Type B pancreatic cell (in vitro differentiated cells): Measurements from ENCODE around the gene SLC26A8. TPM values are rescaled to one million over a fixed set of nuclear protein-coding genes. Genes with fewer than 3 reads are reported as not detected.

Experiments used
- DNase-seq: peaks from one replicate; pipeline ENCODE4 v3.0.0; 2021; ENCODE audit warnings: mixed read lengths; ENCODE audit not compliant: unreplicated experiment; ENCODE audit errors: extremely low spot score
- H3K27ac Mint-ChIP-seq: 2 replicates; pipeline ENCODE4 v1.8.0; 2021; ENCODE audit warnings: mild to moderate bottlenecking, mixed read lengths
- H3K27me3 Mint-ChIP-seq: 2 replicates; pipeline ENCODE4 v1.8.0; 2021; ENCODE audit warnings: mixed read lengths
- H3K36me3 Mint-ChIP-seq: 2 replicates; pipeline ENCODE4 v1.8.0; 2021; ENCODE audit warnings: mixed read lengths
- H3K4me1 Mint-ChIP-seq: one replicate; pipeline ENCODE4 v1.8.0; 2021; ENCODE audit warnings: mixed read lengths; ENCODE audit not compliant: unreplicated experiment
- H3K4me3 Mint-ChIP-seq: 2 replicates; pipeline ENCODE4 v1.8.0; 2021; ENCODE audit warnings: mild to moderate bottlenecking, mixed read lengths
- H3K9me3 Mint-ChIP-seq: 2 replicates; pipeline ENCODE4 v1.8.0; 2021; ENCODE audit warnings: mixed read lengths
- total RNA-seq: library from RNA; stranded (reverse); gene quantifications from 2 replicates; pipeline ENCODE4 v1.2.1, GENCODE V29; 2021; ENCODE audit warnings: low replicate concordance
- TF ChIP-seq, protein P1 (sequence below): fragments of 200-600 bp; sonication (generic); conservative IDR thresholded peaks from 2 replicates; pipeline ENCODE4 v1.5.0; 2021; ENCODE audit warnings: antibody characterized with exemption, mild to moderate bottlenecking

SLC26A8 gene
- total RNA-seq, 1 donor from 2014 or later, result not detected

DNA sequence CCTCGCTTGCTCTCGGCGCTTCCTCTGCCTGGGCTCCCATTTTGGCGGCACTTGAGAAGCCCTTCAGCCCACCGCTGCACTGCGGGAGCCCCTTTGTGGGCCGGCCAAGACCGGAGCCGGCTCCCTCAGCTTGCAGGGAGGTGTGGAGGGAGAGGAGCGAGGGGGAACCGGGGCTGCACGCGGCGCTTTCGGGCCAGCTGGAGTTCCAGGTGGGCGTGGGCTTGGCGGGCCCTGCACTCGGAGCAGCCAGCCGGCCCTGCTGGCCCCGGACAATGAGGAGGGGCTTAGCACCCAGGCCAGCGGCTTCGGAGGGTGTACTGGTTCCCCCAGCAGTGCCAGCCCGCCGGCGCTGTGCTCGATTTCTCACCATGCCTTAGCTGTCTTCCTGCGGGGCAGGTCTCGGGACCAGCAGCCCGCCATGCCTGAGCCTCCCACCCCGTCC lies 93.3 kb downstream of the SLC26A8 start:
- Mint-ChIP-seq H3K4me1 (peaks cover 5% of the 10 kb centered on the region), H3K27me3 (peaks cover 7% of the 10 kb centered on the region), H3K9me3 (no peaks in the 10 kb centered on the region), H3K36me3 (no peaks in the 10 kb centered on the region), H3K4me3 (peak overlapping the region; percentile 49), H3K27ac (no peak overlapping the region)
- TF ChIP-seq, protein P1, sequence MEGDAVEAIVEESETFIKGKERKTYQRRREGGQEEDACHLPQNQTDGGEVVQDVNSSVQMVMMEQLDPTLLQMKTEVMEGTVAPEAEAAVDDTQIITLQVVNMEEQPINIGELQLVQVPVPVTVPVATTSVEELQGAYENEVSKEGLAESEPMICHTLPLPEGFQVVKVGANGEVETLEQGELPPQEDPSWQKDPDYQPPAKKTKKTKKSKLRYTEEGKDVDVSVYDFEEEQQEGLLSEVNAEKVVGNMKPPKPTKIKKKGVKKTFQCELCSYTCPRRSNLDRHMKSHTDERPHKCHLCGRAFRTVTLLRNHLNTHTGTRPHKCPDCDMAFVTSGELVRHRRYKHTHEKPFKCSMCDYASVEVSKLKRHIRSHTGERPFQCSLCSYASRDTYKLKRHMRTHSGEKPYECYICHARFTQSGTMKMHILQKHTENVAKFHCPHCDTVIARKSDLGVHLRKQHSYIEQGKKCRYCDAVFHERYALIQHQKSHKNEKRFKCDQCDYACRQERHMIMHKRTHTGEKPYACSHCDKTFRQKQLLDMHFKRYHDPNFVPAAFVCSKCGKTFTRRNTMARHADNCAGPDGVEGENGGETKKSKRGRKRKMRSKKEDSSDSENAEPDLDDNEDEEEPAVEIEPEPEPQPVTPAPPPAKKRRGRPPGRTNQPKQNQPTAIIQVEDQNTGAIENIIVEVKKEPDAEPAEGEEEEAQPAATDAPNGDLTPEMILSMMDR, result no peak
- no peak for DNase-seq

DNA sequence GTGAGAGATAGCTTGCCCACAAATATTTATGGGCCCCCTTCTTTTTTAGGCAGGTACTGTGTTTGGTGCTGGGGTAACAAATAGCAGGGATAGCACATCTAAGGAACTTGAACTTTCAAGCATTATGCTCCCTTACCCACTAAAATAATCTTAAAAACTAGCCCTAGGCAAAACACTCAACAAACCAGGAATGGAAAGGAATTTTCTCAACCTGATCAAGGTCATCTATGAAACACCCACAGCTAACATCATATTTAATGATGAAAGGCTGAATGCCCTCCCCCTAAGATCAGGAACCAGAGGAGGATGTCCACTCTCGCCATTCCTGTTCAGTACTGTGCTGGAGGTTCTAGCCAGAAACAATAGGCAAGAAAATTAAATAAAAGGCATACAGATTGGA lies 94.8 kb downstream of the SLC26A8 start:
- DNase-seq, result no peak
- H3K4me3 Mint-ChIP-seq, result no peak overlapping the region
- no peak overlapping the region for H3K27ac Mint-ChIP-seq
- H3K36me3 Mint-ChIP-seq, result no peaks in the 10 kb centered on the region
- H3K27me3 Mint-ChIP-seq, result peaks cover 7% of the 10 kb centered on the region
- TF ChIP-seq, protein P1, result no peak
- no peaks in the 10 kb centered on the region for H3K9me3 Mint-ChIP-seq
- H3K4me1 Mint-ChIP-seq, result peaks cover 5% of the 10 kb centered on the region

GRCh38 chr6:35926509-35927215 lies 97.8 kb downstream of the SLC26A8 start:
- DNase-seq, result no peak
- Mint-ChIP-seq H3K9me3 (no peaks in the 10 kb centered on the region), H3K27ac (peak overlapping the region; percentile 73)

GRCh38 chr6:35925961-35926360 lies 98.5 kb downstream of the SLC26A8 start:
- DNase-seq, result no peak
- H3K9me3 Mint-ChIP-seq, result no peaks in the 10 kb centered on the region
- H3K36me3 Mint-ChIP-seq, result no peaks in the 10 kb centered on the region
- peak overlapping the region; percentile 73 for H3K27ac Mint-ChIP-seq
- H3K4me1 Mint-ChIP-seq, result peaks cover 8% of the 10 kb centered on the region
- H3K27me3 Mint-ChIP-seq, result peaks cover 6% of the 10 kb centered on the region
- TF ChIP-seq, protein P1, result no peak
- H3K4me3 Mint-ChIP-seq, result no peak overlapping the region

More at GRCh38 chr6:35926509-35927215, 97.8 kb downstream of the SLC26A8 start:
- H3K27me3 Mint-ChIP-seq, result peaks cover 7% of the 10 kb centered on the region
- H3K36me3 Mint-ChIP-seq, result no peaks in the 10 kb centered on the region
- no peak overlapping the region for H3K4me3 Mint-ChIP-seq
- TF ChIP-seq, protein P1, result no peak
- H3K4me1 Mint-ChIP-seq, result peaks cover 5% of the 10 kb centered on the region

DNA sequence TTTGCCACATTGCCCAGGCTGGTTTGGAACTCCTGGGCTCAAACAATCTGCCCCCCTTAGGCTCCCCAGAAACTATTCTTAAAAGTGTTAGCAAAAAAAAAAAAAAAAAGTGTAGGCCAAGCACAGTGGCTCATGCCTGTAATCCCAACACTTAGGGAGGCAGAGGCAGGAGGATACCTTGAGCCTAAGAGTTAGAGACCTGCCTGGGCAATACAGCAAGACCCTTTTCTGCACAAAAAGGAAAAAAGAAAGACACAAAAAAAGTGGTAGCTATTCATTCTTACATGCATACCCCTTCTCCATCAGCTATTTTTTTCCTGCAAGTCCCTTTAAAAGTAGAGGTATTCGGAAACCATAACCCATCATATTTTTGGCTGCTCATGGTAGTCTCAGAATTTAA lies 100.3 kb downstream of the SLC26A8 start:
- H3K36me3 Mint-ChIP-seq, result no peaks in the 10 kb centered on the region
- no peaks in the 10 kb centered on the region for H3K27me3 Mint-ChIP-seq
- no peak overlapping the region for H3K4me3 Mint-ChIP-seq
- TF ChIP-seq, protein P1, result no peak
- H3K27ac Mint-ChIP-seq, result no peak overlapping the region
- no peaks in the 10 kb centered on the region for H3K9me3 Mint-ChIP-seq
- peaks cover 9% of the 10 kb centered on the region for H3K4me1 Mint-ChIP-seq
- no peak for DNase-seq
